Measurements from ENCODE around the gene CLMP. TPM values are rescaled to one million over a fixed set of nuclear protein-coding genes. Genes with fewer than 3 reads are reported as not detected.

The CLMP gene
- total and polyA plus RNA-seq, 2 experiments from 2014 or later: 7.1 to 18.4 TPM

DNA sequence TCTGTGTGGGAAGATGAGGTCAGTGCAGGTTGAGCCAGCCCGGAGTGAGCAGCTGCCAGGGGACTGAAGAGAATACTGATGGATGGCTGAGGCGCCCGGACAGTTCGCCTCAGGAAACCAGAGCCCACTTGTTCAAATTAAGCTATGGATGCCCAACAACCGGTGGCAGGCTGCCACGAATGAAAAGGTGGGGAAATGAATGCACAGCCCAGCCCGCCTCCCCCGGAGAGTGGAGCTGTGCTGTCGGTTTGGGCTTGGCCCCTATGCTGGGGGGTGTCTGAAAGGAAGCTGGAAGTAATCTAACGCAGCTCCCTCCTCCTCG, 155.0 kb downstream of the CLMP start:
- no peak overlapping the region for H3K4me2 ChIP-seq
- DNase-seq (ENCODE audit: low spot score) (no peak), ATAC-seq (peak; percentile 41; the same call in 2 of the 3 replicates)
- H3F3A ChIP-seq (replicated peaks; ENCODE audit: low read depth): no peaks in the 10 kb centered on the region
- Mint-ChIP-seq H3K27ac (no peak overlapping the region), H3K36me3 (ENCODE audit: low read depth) (no peaks in the 10 kb centered on the region), H3K9me3 (no peaks in the 10 kb centered on the region), H3K4me1 (no peaks in the 10 kb centered on the region), H3K27me3 (ENCODE audit: insufficient read depth, low read depth, poor library complexity) (peaks cover 5% of the 10 kb centered on the region), H3K4me3 (no peak overlapping the region)
- H3K9me2 ChIP-seq (ENCODE audit: insufficient read depth): no peaks in the 10 kb centered on the region
- H3K79me2 ChIP-seq (replicated peaks; ENCODE audit: insufficient read depth): no peaks in the 10 kb centered on the region
- no peak overlapping the region for H3K4me3 ChIP-seq
- peak overlapping the region; percentile 69 for H2AFZ ChIP-seq
- H3K27ac ChIP-seq (ENCODE audit: low read depth): no peak overlapping the region
- H3K36me3 ChIP-seq (ENCODE audit: insufficient read depth): no peaks in the 10 kb centered on the region
- no peaks in the 10 kb centered on the region for H3K27me3 ChIP-seq (ENCODE audit: insufficient read depth)
- no peaks in the 10 kb centered on the region for H4K20me1 ChIP-seq (replicated peaks; ENCODE audit: insufficient read depth)
- TF ChIP-seq, protein P1, sequence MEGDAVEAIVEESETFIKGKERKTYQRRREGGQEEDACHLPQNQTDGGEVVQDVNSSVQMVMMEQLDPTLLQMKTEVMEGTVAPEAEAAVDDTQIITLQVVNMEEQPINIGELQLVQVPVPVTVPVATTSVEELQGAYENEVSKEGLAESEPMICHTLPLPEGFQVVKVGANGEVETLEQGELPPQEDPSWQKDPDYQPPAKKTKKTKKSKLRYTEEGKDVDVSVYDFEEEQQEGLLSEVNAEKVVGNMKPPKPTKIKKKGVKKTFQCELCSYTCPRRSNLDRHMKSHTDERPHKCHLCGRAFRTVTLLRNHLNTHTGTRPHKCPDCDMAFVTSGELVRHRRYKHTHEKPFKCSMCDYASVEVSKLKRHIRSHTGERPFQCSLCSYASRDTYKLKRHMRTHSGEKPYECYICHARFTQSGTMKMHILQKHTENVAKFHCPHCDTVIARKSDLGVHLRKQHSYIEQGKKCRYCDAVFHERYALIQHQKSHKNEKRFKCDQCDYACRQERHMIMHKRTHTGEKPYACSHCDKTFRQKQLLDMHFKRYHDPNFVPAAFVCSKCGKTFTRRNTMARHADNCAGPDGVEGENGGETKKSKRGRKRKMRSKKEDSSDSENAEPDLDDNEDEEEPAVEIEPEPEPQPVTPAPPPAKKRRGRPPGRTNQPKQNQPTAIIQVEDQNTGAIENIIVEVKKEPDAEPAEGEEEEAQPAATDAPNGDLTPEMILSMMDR (conservative IDR thresholded peaks at IDR 0.05; ENCODE audit: low read depth in 2 of 2): no peak
- TF ChIP-seq, protein P2, sequence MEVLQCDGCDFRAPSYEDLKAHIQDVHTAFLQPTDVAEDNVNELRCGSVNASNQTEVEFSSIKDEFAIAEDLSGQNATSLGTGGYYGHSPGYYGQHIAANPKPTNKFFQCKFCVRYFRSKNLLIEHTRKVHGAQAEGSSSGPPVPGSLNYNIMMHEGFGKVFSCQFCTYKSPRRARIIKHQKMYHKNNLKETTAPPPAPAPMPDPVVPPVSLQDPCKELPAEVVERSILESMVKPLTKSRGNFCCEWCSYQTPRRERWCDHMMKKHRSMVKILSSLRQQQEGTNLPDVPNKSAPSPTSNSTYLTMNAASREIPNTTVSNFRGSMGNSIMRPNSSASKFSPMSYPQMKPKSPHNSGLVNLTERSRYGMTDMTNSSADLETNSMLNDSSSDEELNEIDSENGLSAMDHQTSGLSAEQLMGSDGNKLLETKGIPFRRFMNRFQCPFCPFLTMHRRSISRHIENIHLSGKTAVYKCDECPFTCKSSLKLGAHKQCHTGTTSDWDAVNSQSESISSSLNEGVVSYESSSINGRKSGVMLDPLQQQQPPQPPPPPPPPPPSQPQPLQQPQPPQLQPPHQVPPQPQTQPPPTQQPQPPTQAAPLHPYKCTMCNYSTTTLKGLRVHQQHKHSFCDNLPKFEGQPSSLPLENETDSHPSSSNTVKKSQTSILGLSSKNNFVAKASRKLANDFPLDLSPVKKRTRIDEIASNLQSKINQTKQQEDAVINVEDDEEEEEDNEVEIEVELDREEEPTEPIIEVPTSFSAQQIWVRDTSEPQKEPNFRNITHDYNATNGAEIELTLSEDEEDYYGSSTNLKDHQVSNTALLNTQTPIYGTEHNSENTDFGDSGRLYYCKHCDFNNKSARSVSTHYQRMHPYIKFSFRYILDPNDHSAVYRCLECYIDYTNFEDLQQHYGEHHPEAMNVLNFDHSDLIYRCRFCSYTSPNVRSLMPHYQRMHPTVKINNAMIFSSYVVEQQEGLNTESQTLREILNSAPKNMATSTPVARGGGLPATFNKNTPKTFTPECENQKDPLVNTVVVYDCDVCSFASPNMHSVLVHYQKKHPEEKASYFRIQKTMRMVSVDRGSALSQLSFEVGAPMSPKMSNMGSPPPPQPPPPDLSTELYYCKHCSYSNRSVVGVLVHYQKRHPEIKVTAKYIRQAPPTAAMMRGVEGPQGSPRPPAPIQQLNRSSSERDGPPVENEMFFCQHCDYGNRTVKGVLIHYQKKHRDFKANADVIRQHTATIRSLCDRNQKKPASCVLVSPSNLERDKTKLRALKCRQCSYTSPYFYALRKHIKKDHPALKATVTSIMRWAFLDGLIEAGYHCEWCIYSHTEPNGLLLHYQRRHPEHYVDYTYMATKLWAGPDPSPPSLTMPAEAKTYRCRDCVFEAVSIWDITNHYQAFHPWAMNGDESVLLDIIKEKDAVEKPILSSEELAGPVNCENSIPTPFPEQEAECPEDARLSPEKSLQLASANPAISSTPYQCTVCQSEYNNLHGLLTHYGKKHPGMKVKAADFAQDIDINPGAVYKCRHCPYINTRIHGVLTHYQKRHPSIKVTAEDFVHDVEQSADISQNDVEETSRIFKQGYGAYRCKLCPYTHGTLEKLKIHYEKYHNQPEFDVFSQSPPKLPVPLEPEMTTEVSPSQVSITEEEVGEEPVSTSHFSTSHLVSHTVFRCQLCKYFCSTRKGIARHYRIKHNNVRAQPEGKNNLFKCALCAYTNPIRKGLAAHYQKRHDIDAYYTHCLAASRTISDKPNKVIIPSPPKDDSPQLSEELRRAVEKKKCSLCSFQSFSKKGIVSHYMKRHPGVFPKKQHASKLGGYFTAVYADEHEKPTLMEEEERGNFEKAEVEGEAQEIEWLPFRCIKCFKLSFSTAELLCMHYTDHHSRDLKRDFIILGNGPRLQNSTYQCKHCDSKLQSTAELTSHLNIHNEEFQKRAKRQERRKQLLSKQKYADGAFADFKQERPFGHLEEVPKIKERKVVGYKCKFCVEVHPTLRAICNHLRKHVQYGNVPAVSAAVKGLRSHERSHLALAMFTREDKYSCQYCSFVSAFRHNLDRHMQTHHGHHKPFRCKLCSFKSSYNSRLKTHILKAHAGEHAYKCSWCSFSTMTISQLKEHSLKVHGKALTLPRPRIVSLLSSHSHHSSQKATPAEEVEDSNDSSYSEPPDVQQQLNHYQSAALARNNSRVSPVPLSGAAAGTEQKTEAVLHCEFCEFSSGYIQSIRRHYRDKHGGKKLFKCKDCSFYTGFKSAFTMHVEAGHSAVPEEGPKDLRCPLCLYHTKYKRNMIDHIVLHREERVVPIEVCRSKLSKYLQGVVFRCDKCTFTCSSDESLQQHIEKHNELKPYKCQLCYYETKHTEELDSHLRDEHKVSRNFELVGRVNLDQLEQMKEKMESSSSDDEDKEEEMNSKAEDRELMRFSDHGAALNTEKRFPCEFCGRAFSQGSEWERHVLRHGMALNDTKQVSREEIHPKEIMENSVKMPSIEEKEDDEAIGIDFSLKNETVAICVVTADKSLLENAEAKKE (CRISPR knock-in tag; IDR thresholded peaks at IDR 0.05): no peak
- no peak for TF ChIP-seq POLR2AphosphoS5 (IDR thresholded peaks at IDR 0.05; ENCODE audit: low read depth)
- TF ChIP-seq EZH2 (IDR thresholded peaks at IDR 0.05; ENCODE audit: low read depth, unreplicated experiment): no peak
- TF ChIP-seq NANOG (IDR thresholded peaks at IDR 0.05; ENCODE audit: borderline replicate concordance): no peak
- TF ChIP-seq EZH2phosphoT487 (IDR thresholded peaks at IDR 0.05; ENCODE audit: unreplicated experiment): no peak
- TF ChIP-seq STAT1 (IDR thresholded peaks at IDR 0.05; ENCODE audit: unreplicated experiment): no peak
- TF ChIP-seq, protein P3, sequence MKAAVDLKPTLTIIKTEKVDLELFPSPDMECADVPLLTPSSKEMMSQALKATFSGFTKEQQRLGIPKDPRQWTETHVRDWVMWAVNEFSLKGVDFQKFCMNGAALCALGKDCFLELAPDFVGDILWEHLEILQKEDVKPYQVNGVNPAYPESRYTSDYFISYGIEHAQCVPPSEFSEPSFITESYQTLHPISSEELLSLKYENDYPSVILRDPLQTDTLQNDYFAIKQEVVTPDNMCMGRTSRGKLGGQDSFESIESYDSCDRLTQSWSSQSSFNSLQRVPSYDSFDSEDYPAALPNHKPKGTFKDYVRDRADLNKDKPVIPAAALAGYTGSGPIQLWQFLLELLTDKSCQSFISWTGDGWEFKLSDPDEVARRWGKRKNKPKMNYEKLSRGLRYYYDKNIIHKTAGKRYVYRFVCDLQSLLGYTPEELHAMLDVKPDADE (IDR thresholded peaks at IDR 0.05): no peak
- TF ChIP-seq ZNF114 (CRISPR knock-in tag; IDR thresholded peaks at IDR 0.05): no peak
- TF ChIP-seq ZNF331 (CRISPR knock-in tag; IDR thresholded peaks at IDR 0.05; ENCODE audit: low read depth): no peak
- no peak for TF ChIP-seq CREB1 (CRISPR knock-in tag; IDR thresholded peaks at IDR 0.05; ENCODE audit: low read depth)
- TF ChIP-seq JUNB (IDR thresholded peaks at IDR 0.05; ENCODE audit: unreplicated experiment): no peak
- TF ChIP-seq, protein P4, sequence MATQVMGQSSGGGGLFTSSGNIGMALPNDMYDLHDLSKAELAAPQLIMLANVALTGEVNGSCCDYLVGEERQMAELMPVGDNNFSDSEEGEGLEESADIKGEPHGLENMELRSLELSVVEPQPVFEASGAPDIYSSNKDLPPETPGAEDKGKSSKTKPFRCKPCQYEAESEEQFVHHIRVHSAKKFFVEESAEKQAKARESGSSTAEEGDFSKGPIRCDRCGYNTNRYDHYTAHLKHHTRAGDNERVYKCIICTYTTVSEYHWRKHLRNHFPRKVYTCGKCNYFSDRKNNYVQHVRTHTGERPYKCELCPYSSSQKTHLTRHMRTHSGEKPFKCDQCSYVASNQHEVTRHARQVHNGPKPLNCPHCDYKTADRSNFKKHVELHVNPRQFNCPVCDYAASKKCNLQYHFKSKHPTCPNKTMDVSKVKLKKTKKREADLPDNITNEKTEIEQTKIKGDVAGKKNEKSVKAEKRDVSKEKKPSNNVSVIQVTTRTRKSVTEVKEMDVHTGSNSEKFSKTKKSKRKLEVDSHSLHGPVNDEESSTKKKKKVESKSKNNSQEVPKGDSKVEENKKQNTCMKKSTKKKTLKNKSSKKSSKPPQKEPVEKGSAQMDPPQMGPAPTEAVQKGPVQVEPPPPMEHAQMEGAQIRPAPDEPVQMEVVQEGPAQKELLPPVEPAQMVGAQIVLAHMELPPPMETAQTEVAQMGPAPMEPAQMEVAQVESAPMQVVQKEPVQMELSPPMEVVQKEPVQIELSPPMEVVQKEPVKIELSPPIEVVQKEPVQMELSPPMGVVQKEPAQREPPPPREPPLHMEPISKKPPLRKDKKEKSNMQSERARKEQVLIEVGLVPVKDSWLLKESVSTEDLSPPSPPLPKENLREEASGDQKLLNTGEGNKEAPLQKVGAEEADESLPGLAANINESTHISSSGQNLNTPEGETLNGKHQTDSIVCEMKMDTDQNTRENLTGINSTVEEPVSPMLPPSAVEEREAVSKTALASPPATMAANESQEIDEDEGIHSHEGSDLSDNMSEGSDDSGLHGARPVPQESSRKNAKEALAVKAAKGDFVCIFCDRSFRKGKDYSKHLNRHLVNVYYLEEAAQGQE (IDR thresholded peaks at IDR 0.05; ENCODE audit: unreplicated experiment): no peak
- no peaks in the 10 kb centered on the region for H3K4me1 ChIP-seq (ENCODE audit: insufficient read depth)
